ENCODE measurements around the gene D2HGDH.
"Not testable (repeated sequence)": the region's sequence is repeated elsewhere in the genome, so short reads cannot be mapped to it uniquely, and the experiment has no call there.

Gene D2HGDH

GRCh38 chr2:241748468-241749256, 14.2 kb downstream of the D2HGDH start:
- no peak for DNase-seq

GRCh38 chr2:241750076-241750840, 15.8 kb downstream of the D2HGDH start:
- no peak for DNase-seq

- no peak for DNase-seq
Observed at GRCh38 chr2:241751152-241751551, 16.7 kb downstream of the D2HGDH start.

- DNase-seq = no peak
Observed at GRCh38 chr2:241751776-241752175, 17.3 kb downstream of the D2HGDH start.

GRCh38 chr2:241752253-241752652, 17.8 kb downstream of the D2HGDH start:
- DNase-seq = no peak

GRCh38 chr2:241752689-241753276, 18.4 kb downstream of the D2HGDH start:
- no peak for DNase-seq

- DNase-seq = no peak
Observed at GRCh38 chr2:241753493-241753892, 19.1 kb downstream of the D2HGDH start.

- DNase-seq = no peak
Observed at GRCh38 chr2:241754042-241754441, 19.6 kb downstream of the D2HGDH start.

GRCh38 chr2:241755166-241755565, 20.7 kb downstream of the D2HGDH start:
- DNase-seq = no peak

- no peak for DNase-seq
Observed at GRCh38 chr2:241755777-241756176, 21.3 kb downstream of the D2HGDH start.

GRCh38 chr2:241759067-241759807, 24.8 kb downstream of the D2HGDH start:
- no peak for DNase-seq

- not testable (repeated sequence) for DNase-seq
Observed at GRCh38 chr2:241759893-241760292, 25.5 kb downstream of the D2HGDH start.

GRCh38 chr2:241760301-241760771, 25.9 kb downstream of the D2HGDH start:
- no peak for DNase-seq

GRCh38 chr2:241762321-241762932, 28.0 kb downstream of the D2HGDH start:
- no peak for DNase-seq

GRCh38 chr2:241762933-241763369, 28.5 kb downstream of the D2HGDH start:
- DNase-seq = no peak

- DNase-seq = no peak
Observed at GRCh38 chr2:241763551-241764274, 29.3 kb downstream of the D2HGDH start.

- no peak for DNase-seq
Observed at GRCh38 chr2:241764275-241765241, 30.1 kb downstream of the D2HGDH start.

- no peak for DNase-seq
Observed at GRCh38 chr2:241767464-241768250, 33.2 kb downstream of the D2HGDH start.
